Sigmoid colon (tissue), 7 donors: ENCODE results near the gene E2F3. TPM values are rescaled to one million over a fixed set of nuclear protein-coding genes. Genes with fewer than 3 reads are reported as not detected.

Experiments used
- DNase-seq: peaks from one replicate; pipeline ENCODE4 v3.0.0-alpha.2; 2019
- H3K27ac ChIP-seq, 4 donors: fragments of 200-600 bp; sonication (generic); one replicate each; pipeline ENCODE4 v1.5.1; 2016 to 2019; ENCODE audit warnings: mild to moderate bottlenecking in 1 of 4
- H3K27me3 ChIP-seq, 3 donors: fragments of 200-600 bp; sonication (generic); one replicate each; pipeline ENCODE4 v1.5.1; 2019; ENCODE audit warnings: mild to moderate bottlenecking in 1 of 3
- H3K36me3 ChIP-seq, 4 donors: fragments of 200-600 bp; sonication (generic); one replicate each; pipeline ENCODE4 v1.5.1; 2016 to 2019
- H3K4me1 ChIP-seq, 4 donors: fragments of 200-600 bp; sonication (generic); one replicate each; pipeline ENCODE4 v1.5.1; 2017 to 2019
- H3K4me3 ChIP-seq, 4 donors: fragments of 200-600 bp; sonication (generic); one replicate each; pipeline ENCODE4 v1.5.1; 2017 to 2019; ENCODE audit warnings: mild to moderate bottlenecking in 2 of 4, moderate library complexity in 1 of 4
- H3K9me3 ChIP-seq, 4 donors: fragments of 200-600 bp in 3 of 4; sonication (generic) in 3 of 4; one replicate each; pipeline versions ENCODE4 v1.5.1 to v1.6.1; 2013 to 2019
- EP300 ChIP-seq, 4 donors: sonication (generic); formaldehyde crosslinking; IDR thresholded peaks; one replicate each; pipeline ENCODE4 v1.6.1; 2017; ENCODE audit warnings: antibody characterized with exemption in 4 of 4
- POLR2A ChIP-seq, 2 donors: fragments of 450-650 bp; IDR thresholded peaks; one replicate each; pipeline ENCODE4 v1.6.1; 2016; ENCODE audit warnings: antibody characterized with exemption in 2 of 2, mild to moderate bottlenecking in 2 of 2, moderate library complexity in 2 of 2
- POLR2AphosphoS5 ChIP-seq, 4 donors: sonication (generic); formaldehyde crosslinking; IDR thresholded peaks; one replicate each; pipeline ENCODE4 v1.6.1; 2017; ENCODE audit warnings: antibody characterized with exemption in 4 of 4
- WGBS, 2 donors: extraction: QIAGEN DNeasy Blood & Tissue Kit; methylation state at CpG; one replicate each; pipeline ENCODE4 v1.1.7; 2013; 5-methylcytosine and 5-hydroxymethylcytosine counted together
- intact Hi-C: fragments of 100-400 bp; cut with DNase I; formaldehyde crosslinking; loops from one replicate; pipeline ENCODE4 v1.15.1; 2023
- polyA plus RNA-seq, 3 donors: library from polyadenylated mRNA; stranded (reverse); fragments of 200-250 nt; gene quantifications; one replicate each; pipeline ENCODE4 v1.2.3, GENCODE V29; 2013
- total RNA-seq, 4 donors: library from RNA; depleted of rRNA; stranded (reverse); fragments of >200 nt; gene quantifications; one replicate each; pipeline ENCODE4 v1.1.0, GENCODE V29; 2016
- TF ChIP-seq, protein P1 (sequence below), 4 experiments: fragments of 450-650 bp in 3 of 4; fragments of 200-600 bp in 1 of 4; IDR thresholded peaks; one replicate each; pipeline ENCODE4 v1.5.1; 2016 to 2019; ENCODE audit warnings: antibody characterized with exemption in 4 of 4, mild to moderate bottlenecking in 3 of 4, moderate library complexity in 2 of 4
- donor health status: healthy with polysubstance abuse.
- donor health status: Bipolar disorder and iron deficiency.
- donor health status: healthy.

The E2F3 gene
- total and polyA plus RNA-seq, 7 donors, result 2.5 to 6.9 (median 3.0) TPM

DNA sequence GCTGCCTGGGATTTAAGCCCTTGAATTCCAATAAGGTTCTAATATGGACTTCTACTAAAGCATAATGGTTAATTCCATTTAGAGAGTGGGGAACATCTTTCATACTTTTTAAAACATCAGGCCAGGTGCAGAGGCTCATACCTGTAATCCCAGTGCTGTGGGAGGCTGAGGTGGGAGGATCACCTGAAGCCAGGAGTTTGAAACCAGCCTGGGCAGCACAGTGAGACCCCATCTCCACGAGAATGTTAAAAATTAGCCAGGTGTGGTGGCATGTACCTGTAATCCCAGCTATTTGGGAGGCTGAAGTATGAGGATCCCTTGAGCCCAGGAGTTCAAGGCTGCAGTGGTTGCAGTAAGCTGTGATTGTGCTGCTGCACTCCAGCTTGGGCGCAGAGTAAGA, 35.0 kb downstream of the E2F3 start:
- intact Hi-C loops, result no loop called here
- H3K27ac ChIP-seq, result no peak overlapping the region
- H3K4me3 ChIP-seq, result no peak overlapping the region
- H3K9me3 ChIP-seq, result no peaks in the 10 kb centered on the region
- no peak for TF ChIP-seq POLR2AphosphoS5 (IDR thresholded peaks at IDR 0.05)
- TF ChIP-seq, protein P1, sequence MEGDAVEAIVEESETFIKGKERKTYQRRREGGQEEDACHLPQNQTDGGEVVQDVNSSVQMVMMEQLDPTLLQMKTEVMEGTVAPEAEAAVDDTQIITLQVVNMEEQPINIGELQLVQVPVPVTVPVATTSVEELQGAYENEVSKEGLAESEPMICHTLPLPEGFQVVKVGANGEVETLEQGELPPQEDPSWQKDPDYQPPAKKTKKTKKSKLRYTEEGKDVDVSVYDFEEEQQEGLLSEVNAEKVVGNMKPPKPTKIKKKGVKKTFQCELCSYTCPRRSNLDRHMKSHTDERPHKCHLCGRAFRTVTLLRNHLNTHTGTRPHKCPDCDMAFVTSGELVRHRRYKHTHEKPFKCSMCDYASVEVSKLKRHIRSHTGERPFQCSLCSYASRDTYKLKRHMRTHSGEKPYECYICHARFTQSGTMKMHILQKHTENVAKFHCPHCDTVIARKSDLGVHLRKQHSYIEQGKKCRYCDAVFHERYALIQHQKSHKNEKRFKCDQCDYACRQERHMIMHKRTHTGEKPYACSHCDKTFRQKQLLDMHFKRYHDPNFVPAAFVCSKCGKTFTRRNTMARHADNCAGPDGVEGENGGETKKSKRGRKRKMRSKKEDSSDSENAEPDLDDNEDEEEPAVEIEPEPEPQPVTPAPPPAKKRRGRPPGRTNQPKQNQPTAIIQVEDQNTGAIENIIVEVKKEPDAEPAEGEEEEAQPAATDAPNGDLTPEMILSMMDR (IDR thresholded peaks at IDR 0.05), result no peak
- no peak for TF ChIP-seq POLR2A (IDR thresholded peaks at IDR 0.05)
- no peak for TF ChIP-seq EP300 (IDR thresholded peaks at IDR 0.05)
- H3K27me3 ChIP-seq, result no peaks in the 10 kb centered on the region
- no peak for DNase-seq
- H3K36me3 ChIP-seq, result no peaks in the 10 kb centered on the region
- WGBS, 2 donors, result 95 to 97% methylated on average over 2 of the region's 2 CpGs
- peaks cover 0 to 5% (median 0%) of the 10 kb centered on the region in 4 donors for H3K4me1 ChIP-seq

DNA sequence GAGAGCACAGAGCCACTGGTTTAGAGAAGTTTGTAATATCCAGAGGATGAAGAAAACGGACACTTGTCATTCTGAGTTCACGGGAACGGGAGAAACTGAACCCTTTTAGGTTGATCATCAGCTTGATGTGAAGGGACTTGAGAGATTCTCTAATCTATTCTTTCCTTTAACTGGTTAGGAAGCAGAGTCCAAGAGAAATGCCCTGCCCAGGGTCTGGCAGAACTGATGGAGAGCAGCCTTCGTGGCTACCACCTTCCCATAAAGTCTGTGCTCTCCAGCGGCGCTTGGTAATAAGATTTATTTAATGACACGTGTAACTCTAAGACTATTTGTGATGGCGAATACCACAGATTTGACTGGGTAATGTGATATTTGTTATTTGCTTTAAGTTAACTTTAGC, 36.0 kb downstream of the E2F3 start:
- TF ChIP-seq POLR2AphosphoS5 (IDR thresholded peaks at IDR 0.05), result no peak
- TF ChIP-seq POLR2A (IDR thresholded peaks at IDR 0.05), result no peak
- TF ChIP-seq, protein P1 (IDR thresholded peaks at IDR 0.05), result no peak
- no peak for TF ChIP-seq EP300 (IDR thresholded peaks at IDR 0.05)
- Histone ChIP-seq H3K4me1 (peaks cover 0 to 5% (median 0%) of the 10 kb centered on the region in 4 donors), H3K36me3 (no peaks in the 10 kb centered on the region), H3K27ac (no peak overlapping the region), H3K4me3 (no peak overlapping the region), H3K27me3 (no peaks in the 10 kb centered on the region), H3K9me3 (no peaks in the 10 kb centered on the region)
- intact Hi-C loops, result no loop called here
- 96 to 97% methylated on average over 8 of the region's 8 CpGs for WGBS, 2 donors
- no peak for DNase-seq

DNA sequence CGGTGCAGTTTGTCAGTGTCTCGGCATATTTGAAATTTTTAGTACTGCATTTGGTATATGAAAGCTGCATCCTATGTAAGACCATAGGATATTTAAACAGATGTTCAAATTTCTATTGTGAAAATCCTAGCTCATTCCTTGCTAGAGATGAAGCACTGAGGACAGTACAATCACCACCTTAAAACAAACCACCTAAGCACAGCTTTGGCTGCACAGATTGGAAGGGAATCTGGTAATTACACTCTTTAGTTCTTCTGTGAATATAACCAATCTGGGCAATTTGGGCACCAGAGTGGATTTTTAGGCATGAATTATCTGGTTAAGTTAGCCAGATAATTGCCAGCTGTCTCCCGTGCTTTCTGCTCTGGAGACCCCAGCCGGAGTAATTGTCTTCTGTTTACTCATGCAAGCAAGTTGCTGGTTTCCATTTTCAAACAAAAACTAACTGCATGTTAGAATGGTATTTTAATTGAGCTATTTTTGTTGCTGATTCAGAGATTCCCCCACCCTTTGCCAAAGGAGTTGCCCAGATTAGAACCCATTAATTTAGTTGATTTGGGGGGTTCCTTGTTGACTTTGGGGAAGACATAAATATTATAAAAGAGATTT, 36.9 kb downstream of the E2F3 start:
- Histone ChIP-seq H3K36me3 (no peaks in the 10 kb centered on the region), H3K27ac (no peak overlapping the region), H3K4me1 (peaks cover 0 to 5% (median 0%) of the 10 kb centered on the region in 4 donors), H3K27me3 (no peaks in the 10 kb centered on the region), H3K4me3 (no peak overlapping the region), H3K9me3 (no peaks in the 10 kb centered on the region)
- 85 to 89% methylated on average over 4 of the region's 4 CpGs for WGBS, 2 donors
- intact Hi-C loops, result no loop called here
- no peak for DNase-seq
- TF ChIP-seq, protein P1 (IDR thresholded peaks at IDR 0.05), result no peak
- TF ChIP-seq EP300 (IDR thresholded peaks at IDR 0.05) (no peak), POLR2AphosphoS5 (IDR thresholded peaks at IDR 0.05) (no peak), POLR2A (IDR thresholded peaks at IDR 0.05) (no peak)

DNA sequence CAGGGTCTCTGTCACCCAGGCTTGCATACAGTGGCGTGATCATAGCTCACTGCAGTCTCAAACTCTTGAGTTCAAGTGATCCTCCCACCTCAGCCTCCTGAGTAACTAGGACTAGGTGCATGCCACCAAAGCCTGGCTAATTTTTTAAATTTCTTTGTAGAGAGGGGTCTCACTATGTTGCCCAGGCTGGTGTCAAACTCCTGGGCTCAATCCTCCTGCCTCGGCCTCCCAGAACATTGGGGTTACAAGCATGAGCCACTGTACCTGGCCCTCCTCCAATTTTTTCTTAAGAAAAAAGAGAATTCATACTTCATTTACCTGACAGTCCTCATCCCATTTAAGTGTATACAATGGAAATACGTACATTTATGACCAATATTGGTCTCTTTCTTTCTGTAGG, 37.9 kb downstream of the E2F3 start:
- no peak for DNase-seq
- WGBS, 2 donors, result 98% methylated on average over 3 of the region's 3 CpGs
- no peaks in the 10 kb centered on the region for H3K27me3 ChIP-seq
- H3K4me3 ChIP-seq, result no peak overlapping the region
- TF ChIP-seq POLR2A (IDR thresholded peaks at IDR 0.05) (no peak), EP300 (IDR thresholded peaks at IDR 0.05) (no peak), POLR2AphosphoS5 (IDR thresholded peaks at IDR 0.05) (no peak)
- TF ChIP-seq, protein P1 (IDR thresholded peaks at IDR 0.05), result no peak
- no peak overlapping the region for H3K27ac ChIP-seq
- H3K36me3 ChIP-seq, result no peaks in the 10 kb centered on the region
- intact Hi-C loops, result no loop called here
- no peaks in the 10 kb centered on the region for H3K9me3 ChIP-seq
- peaks cover 0 to 5% (median 0%) of the 10 kb centered on the region in 4 donors for H3K4me1 ChIP-seq

DNA sequence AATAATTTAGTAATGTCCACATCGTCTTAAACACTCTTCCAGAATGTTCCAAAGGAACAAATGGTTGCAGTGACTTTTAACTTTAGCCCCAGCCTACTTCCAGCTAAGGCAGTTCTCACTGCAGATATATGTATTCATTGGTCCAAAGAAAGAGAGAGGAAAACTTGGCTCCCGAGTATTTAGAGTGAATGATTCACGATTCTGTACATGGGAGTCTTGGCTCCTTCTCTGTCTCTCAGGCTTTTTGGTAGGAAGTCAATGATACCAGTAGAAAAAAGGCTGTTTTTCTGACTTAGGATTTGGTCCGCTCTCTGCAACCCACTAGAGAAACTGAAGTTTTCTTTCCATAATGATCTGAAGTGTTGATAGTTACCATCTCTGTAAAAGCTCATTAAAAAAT, 38.6 kb downstream of the E2F3 start:
- no peak overlapping the region for H3K4me3 ChIP-seq
- TF ChIP-seq POLR2AphosphoS5 (IDR thresholded peaks at IDR 0.05), result no peak
- TF ChIP-seq POLR2A (IDR thresholded peaks at IDR 0.05), result no peak
- TF ChIP-seq, protein P1 (IDR thresholded peaks at IDR 0.05), result no peak
- no peak for TF ChIP-seq EP300 (IDR thresholded peaks at IDR 0.05)
- H3K36me3 ChIP-seq, result no peaks in the 10 kb centered on the region
- H3K27me3 ChIP-seq, result no peaks in the 10 kb centered on the region
- intact Hi-C loops, result no loop called here
- H3K27ac ChIP-seq, result no peak overlapping the region
- H3K9me3 ChIP-seq, result no peaks in the 10 kb centered on the region
- 85 to 90% methylated on average over 4 of the region's 4 CpGs for WGBS, 2 donors
- H3K4me1 ChIP-seq, result peaks cover 0 to 5% (median 0%) of the 10 kb centered on the region in 4 donors
- no peak for DNase-seq
